ENCODE results near the gene GRAMD4. TPM values are rescaled to one million over a fixed set of nuclear protein-coding genes. Genes with fewer than 3 reads are reported as not detected.

Gene GRAMD4
- total RNA-seq, 1 donor: 18.1 TPM

DNA sequence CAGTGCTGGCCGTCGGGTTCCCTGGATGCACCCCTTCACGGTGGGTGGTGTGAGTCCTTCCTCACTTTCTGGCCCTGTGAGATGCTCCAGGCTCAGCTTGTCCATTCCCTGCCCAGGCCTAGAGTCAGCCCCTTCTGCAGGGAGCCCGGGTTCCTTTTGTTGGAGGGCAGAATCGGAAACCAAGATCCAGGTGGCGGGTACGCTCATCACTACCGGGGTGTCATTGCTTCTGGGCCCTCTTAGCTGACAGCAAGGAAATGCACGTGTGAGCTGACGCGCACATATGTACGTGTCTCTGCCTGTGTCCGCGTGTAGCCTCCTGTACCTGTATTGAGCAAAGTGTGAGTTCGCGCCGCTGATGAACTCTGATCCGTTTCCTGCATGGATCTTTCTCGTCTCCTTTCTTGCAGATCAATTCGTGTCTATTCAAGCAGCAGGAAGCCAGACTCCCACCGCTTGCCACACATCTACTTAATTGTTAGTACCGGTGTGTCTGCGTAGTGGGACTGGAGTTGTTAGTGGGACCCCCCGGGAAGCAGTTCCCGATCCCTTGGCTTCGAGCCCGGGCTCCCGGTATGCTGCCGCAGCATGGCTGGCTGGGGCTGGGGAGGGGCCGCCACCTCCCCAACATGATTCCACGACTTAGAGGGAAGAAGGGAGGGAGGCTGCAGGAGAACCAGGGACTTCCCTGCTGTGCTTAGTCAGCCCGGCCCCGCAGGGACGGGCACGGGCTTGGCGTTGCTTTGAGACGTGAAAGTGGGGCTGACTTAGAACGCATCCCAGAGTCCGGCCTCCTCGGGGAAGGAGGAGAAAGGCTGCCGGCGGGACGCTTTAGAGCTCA lies 35.9 kb upstream of the GRAMD4 start:
- no peak for DNase-seq (ENCODE audit: low read depth)
- TF ChIP-seq, protein P1, sequence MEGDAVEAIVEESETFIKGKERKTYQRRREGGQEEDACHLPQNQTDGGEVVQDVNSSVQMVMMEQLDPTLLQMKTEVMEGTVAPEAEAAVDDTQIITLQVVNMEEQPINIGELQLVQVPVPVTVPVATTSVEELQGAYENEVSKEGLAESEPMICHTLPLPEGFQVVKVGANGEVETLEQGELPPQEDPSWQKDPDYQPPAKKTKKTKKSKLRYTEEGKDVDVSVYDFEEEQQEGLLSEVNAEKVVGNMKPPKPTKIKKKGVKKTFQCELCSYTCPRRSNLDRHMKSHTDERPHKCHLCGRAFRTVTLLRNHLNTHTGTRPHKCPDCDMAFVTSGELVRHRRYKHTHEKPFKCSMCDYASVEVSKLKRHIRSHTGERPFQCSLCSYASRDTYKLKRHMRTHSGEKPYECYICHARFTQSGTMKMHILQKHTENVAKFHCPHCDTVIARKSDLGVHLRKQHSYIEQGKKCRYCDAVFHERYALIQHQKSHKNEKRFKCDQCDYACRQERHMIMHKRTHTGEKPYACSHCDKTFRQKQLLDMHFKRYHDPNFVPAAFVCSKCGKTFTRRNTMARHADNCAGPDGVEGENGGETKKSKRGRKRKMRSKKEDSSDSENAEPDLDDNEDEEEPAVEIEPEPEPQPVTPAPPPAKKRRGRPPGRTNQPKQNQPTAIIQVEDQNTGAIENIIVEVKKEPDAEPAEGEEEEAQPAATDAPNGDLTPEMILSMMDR (IDR thresholded peaks at IDR 0.05; ENCODE audit: insufficient read depth, low read depth, low read length): no peak
- H3K4me3 ChIP-seq (ENCODE audit: low read depth, low read length): no peak overlapping the region

DNA sequence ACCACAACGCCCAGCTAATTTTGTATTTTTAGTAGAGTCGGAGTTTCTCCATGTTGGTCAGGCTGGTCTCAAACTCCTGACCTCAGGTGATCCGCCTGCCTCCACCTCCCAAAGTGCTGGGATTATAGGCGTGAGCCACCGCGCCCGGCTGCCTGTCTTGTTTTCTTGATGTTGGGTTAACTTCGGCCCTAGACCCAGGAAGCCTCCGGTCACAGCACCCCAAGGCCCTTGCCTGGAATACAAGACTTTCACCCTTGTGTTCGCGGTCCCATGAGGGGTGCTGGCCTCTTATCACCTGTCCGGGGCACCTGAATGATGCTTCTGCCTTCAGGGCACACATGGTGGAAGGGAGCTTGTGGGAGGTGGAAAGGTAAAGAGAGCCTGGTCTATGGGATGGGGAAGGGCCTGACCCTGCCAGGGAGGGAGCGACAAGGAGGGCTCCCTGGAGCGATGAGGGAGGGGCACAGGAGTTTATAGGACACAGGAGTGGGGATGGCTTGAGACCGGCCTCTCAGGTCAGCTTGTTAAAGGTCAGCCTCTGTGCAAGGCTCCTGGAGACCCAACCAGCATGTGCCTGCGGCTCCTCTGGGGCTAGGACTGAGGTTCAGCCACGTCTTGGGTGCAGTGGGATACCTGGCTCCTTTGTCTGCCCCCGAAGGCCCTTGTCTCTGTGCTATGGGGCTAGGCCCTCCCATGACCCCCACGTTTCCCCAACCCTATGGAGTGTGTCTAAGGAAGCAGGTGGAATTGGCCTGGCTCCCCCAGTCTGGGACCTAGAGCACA lies 34.7 kb upstream of the GRAMD4 start:
- TF ChIP-seq, protein P1 (IDR thresholded peaks at IDR 0.05; ENCODE audit: insufficient read depth, low read depth, low read length): no peak
- DNase-seq (ENCODE audit: low read depth): no peak

DNA sequence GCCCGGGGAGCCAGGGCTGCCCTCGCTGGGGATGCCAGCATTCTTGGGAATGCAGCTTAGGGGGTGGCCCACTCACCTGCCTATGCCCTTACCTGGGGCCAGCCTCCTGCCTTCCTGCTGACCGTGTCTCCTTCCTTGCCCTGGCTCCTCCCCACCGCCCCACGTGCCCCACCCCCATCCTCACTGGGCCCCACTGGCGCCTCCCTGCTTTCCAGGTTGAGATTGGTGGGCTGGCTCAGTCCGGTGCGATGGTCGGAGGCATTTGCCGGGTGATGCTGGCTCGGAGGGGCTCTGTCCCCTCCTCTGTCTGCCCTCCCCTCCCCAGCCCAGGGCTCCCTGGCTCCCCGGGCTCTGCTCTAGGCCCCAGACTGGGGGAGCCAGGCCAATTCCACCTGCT lies 34.1 kb upstream of the GRAMD4 start:
- TF ChIP-seq, protein P1 (IDR thresholded peaks at IDR 0.05; ENCODE audit: insufficient read depth, low read depth, low read length): no peak
- no peak for DNase-seq (ENCODE audit: low read depth)
- no peak overlapping the region for H3K4me3 ChIP-seq (ENCODE audit: low read depth, low read length)

More for the DNA sequence above, 34.7 kb upstream of the GRAMD4 start:
- no peak overlapping the region for H3K4me3 ChIP-seq (ENCODE audit: low read depth, low read length)

DNA sequence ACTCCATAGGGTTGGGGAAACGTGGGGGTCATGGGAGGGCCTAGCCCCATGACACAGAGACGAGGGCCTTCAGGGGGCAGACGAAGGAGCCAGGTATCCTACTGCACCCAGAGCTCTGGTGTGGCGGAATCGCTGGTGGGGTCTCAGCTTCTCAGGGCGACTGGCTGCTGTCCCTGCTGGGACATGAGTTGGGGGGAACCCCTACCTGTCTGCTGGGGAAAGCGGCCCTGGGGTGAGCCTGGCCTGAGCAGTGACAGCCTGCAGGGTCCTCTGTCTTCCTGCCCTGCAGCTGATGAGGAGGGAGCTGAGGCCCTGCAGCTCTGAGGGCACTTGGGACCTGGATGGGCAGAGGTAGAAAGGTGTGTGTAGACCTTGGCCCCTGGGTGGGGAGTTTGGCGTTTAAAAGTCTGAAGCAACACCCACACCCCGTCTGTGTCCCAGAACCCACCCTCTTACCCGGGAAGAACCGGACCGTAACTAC lies 33.6 kb upstream of the GRAMD4 start:
- DNase-seq (ENCODE audit: low read depth): no peak
- TF ChIP-seq, protein P1 (IDR thresholded peaks at IDR 0.05; ENCODE audit: insufficient read depth, low read depth, low read length): no peak
- H3K4me3 ChIP-seq (ENCODE audit: low read depth, low read length): no peak overlapping the region

DNA sequence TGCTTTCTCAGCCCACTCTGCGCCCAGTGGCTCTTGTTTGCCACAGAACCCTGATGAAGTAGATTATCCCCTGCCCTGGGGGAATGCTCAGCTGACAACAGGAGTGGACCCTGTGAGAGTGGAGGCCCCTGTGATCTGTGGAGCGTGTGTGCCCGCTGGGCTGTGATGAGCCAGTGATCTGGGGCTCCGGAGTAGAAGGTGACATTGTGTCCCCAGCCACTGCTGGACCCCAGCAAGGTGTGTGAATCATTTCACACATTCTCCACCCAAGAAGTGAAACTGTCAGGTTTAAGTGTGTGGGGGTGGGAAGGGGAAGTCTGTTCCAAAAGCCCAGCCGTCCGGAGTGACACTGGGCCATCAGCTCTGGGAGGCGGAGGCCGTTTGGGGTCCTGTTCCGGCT lies 33.1 kb upstream of the GRAMD4 start:
- DNase-seq (ENCODE audit: low read depth): no peak
- TF ChIP-seq, protein P1 (IDR thresholded peaks at IDR 0.05; ENCODE audit: insufficient read depth, low read depth, low read length): no peak
- H3K4me3 ChIP-seq (ENCODE audit: low read depth, low read length): no peak overlapping the region

DNA sequence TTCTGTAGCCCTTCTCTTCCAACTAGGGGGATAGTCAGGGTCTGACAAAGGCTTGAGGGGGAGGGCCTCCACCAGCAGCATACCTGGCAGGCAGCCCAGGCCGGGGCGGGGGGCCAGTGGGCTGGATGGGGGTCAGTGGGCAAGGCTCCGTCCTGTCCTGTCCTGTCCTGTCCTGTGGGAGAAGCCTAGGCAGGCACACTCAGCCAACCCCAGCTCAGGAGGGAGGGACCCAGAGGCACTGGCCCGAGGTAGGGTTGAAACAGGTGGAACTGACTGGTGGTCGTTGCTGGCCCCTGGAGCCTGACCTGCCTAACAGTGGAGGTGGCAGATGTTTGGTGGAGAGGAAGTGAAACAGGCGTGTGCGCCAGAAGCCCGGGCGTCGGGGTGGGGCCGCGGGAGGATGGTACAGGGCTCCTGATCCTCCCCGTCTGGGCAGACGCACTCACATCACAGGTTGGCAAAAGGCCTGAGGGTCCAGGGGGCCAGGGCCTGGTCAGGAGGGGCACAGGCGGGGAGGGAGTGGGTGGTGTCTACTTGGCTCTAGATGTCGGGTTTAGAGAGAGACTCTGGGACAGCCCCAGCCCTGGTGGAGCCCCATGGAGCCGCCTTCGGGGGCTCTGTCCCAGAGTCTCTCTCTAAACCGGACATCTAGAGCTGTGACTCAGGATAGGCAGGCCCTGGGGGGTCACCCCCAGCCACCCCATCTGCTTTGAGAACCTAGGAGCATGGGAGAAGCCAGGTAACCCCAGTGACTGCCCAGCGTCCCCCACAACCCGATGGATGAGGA lies 32.5 kb upstream of the GRAMD4 start:
- TF ChIP-seq, protein P1 (IDR thresholded peaks at IDR 0.05; ENCODE audit: insufficient read depth, low read depth, low read length): no peak
- no peak overlapping the region for H3K4me3 ChIP-seq (ENCODE audit: low read depth, low read length)
- DNase-seq (ENCODE audit: low read depth): no peak

Measured in fibroblast of villous mesenchyme (primary cell).